ENCODE results near the gene ACTN4.

The ACTN4 gene

DNA sequence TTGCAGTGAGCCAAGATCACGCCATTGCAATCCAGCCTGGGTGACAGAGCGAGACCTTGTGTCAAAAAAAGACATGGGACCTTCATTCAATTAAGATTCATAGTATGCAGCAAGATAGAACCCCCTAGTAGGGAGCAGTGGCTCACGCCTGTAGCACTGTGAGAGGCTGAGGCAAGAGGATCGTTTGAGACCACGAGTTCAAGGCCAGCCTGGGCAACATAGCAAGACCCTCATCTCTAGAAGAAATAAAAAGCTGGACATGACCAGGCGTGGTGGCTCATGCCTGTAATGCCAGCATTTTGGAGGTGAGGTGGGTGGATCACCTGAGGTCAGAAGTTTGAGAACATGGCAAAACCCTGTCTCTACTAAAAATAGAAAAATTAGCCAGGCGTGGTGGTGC lies 133.0 kb downstream of the ACTN4 start:
- DNase-seq: no peak

- DNase-seq: no peak
These were observed 133.6 kb downstream of the ACTN4 start for GRCh38 chr19:38781058-38781457.
